HepG2 (cell line): ENCODE measurements around the gene CCS. TPM values are rescaled to one million over a fixed set of nuclear protein-coding genes. Genes with fewer than 3 reads are reported as not detected.

Experiments used
- DNMT1 ChIP-seq: sonication (generic); formaldehyde crosslinking; IDR thresholded peaks from 2 replicates; pipeline ENCODE4 v1.5.1; 2020; ENCODE audit warnings: mild to moderate bottlenecking, missing genetic modification reagents
- FOXO1 ChIP-seq: sonication (generic); formaldehyde crosslinking; IDR thresholded peaks from 2 replicates; pipeline ENCODE4 v1.4.0; 2020; ENCODE audit warnings: missing genetic modification reagents
- KLF9 ChIP-seq: IDR thresholded peaks from 2 replicates; pipeline ENCODE4 v1.6.1; 2016; ENCODE audit warnings: low read depth
- MAFF ChIP-seq: IDR thresholded peaks from 2 replicates; pipeline ENCODE4 v1.6.1; 2011; ENCODE audit warnings: low read depth, low read length, improper control_type of control experiment
- MIXL1 ChIP-seq: IDR thresholded peaks from 2 replicates; pipeline ENCODE4 v1.6.1; 2016
- MNT ChIP-seq: fragments of 450-650 bp; IDR thresholded peaks from 2 replicates; pipeline ENCODE4 v1.6.1; 2016
- PRMT3 ChIP-seq: sonication (generic); formaldehyde crosslinking; IDR thresholded peaks from 2 replicates; pipeline ENCODE4 v1.8.1; 2022; ENCODE audit warnings: low read depth, mild to moderate bottlenecking, moderate library complexity, missing genetic modification reagents, borderline replicate concordance
- RARG ChIP-seq: sonication (generic); formaldehyde crosslinking; IDR thresholded peaks from 2 replicates; pipeline ENCODE4 v1.4.0; 2020; ENCODE audit warnings: low read depth, mild to moderate bottlenecking, missing genetic modification reagents
- RBM22 ChIP-seq: fragments of 200-400 bp; formaldehyde crosslinking; optimal IDR thresholded peaks from 2 replicates; pipeline ENCODE3; 2017; ENCODE audit warnings: mild to moderate bottlenecking, low read length, moderate library complexity
- SRY ChIP-seq: sonication (generic); formaldehyde crosslinking; IDR thresholded peaks from 2 replicates; pipeline ENCODE4 v1.8.0; 2022; ENCODE audit warnings: mild to moderate bottlenecking, missing genetic modification reagents
- ZBTB7A ChIP-seq: sonication (generic); formaldehyde crosslinking; IDR thresholded peaks from 2 replicates; pipeline ENCODE4 v1.8.0; 2022; ENCODE audit warnings: mild to moderate bottlenecking, missing genetic modification reagents
- ZNF10 ChIP-seq: sonication (generic); formaldehyde crosslinking; IDR thresholded peaks from 2 replicates; pipeline ENCODE4 v1.4.0; 2020; ENCODE audit warnings: mild to moderate bottlenecking, low read depth, missing genetic modification reagents, borderline replicate concordance
- ZNF235 ChIP-seq: sonication (generic); formaldehyde crosslinking; IDR thresholded peaks from 2 replicates; pipeline ENCODE4 v1.8.1; 2023; ENCODE audit warnings: mild to moderate bottlenecking, missing genetic modification reagents, borderline replicate concordance
- ZNF350 ChIP-seq: sonication (generic); formaldehyde crosslinking; IDR thresholded peaks from 2 replicates; pipeline ENCODE4 v1.4.0; 2020; ENCODE audit warnings: mild to moderate bottlenecking, low read depth, missing genetic modification reagents, borderline replicate concordance
- ZNF530 ChIP-seq: sonication (generic); formaldehyde crosslinking; IDR thresholded peaks from 2 replicates; pipeline ENCODE4 v1.5.0; 2020; ENCODE audit warnings: low read depth, mild to moderate bottlenecking, missing genetic modification reagents
- ZNF563 ChIP-seq: sonication (generic); formaldehyde crosslinking; IDR thresholded peaks from 2 replicates; pipeline ENCODE4 v1.8.0; 2022; ENCODE audit warnings: mild to moderate bottlenecking, moderate library complexity, missing genetic modification reagents
- ZNF570 ChIP-seq: sonication (generic); formaldehyde crosslinking; IDR thresholded peaks from 2 replicates; pipeline ENCODE4 v1.4.0; 2020; ENCODE audit warnings: mild to moderate bottlenecking, missing genetic modification reagents, borderline replicate concordance
- ZNF891 ChIP-seq: sonication (generic); formaldehyde crosslinking; IDR thresholded peaks from 2 replicates; pipeline ENCODE4 v1.5.0; 2020; ENCODE audit warnings: mild to moderate bottlenecking, missing genetic modification reagents
- polyA plus RNA-seq, 8 experiments: library from polyadenylated mRNA; depleted of rRNA in 3 of 8; stranded (reverse) in 7 of 8; unstranded in 1 of 8; fragments of >200 nt; fragmentation: Illumina TruSeq in 4 of 8; extraction: Trizol in 4 of 8; gene quantifications; 2 replicates each; pipeline versions ENCODE4 v1.2.1 to v1.2.3, GENCODE V29; 2011 to 2016; ENCODE audit warnings: low read depth in 4 of 8, missing spikeins in 1 of 8, mixed read lengths in 1 of 8; ENCODE audit not compliant: insufficient read depth in 1 of 8
- total RNA-seq, 5 experiments: library from RNA; depleted of rRNA; stranded (reverse); fragments of >200 nt; fragmentation: Illumina TruSeq; extraction: Trizol; gene quantifications; 2 replicates each; pipeline ENCODE4 v1.2.3, GENCODE V29; 2016; ENCODE audit warnings: low read depth in 1 of 5
- TF ChIP-seq, protein P1 (sequence below): sonication (generic); formaldehyde crosslinking; IDR thresholded peaks from 2 replicates; pipeline ENCODE4 v1.9.0; 2022; ENCODE audit warnings: missing genetic modification reagents, mild to moderate bottlenecking, borderline replicate concordance
- TF ChIP-seq, protein P2 (sequence below): sonication (generic); formaldehyde crosslinking; conservative IDR thresholded peaks from 2 replicates; pipeline ENCODE4 v1.5.0; 2020; ENCODE audit warnings: missing genetic modification reagents
- TF ChIP-seq, protein P3 (sequence below), 2 experiments: sonication (generic) in 1 of 2; formaldehyde crosslinking in 1 of 2; IDR thresholded peaks; 2 replicates each; pipeline versions ENCODE4 v1.4.0 to v1.6.1; 2018 to 2020; ENCODE audit warnings: missing genetic modification reagents in 2 of 2, borderline replicate concordance in 1 of 2, low read depth in 1 of 2, mild to moderate bottlenecking in 1 of 2, missing biosample characterization in 1 of 2

Gene CCS
- total and polyA plus RNA-seq, 2 of the 13 experiments (the other 11 are each of a cell fraction or from before 2014, with no cell fraction given) = 25.4 to 44.6 TPM

GRCh38 chr11:66616379-66617154 lies 23.6 kb downstream of the CCS start, which contains the start of gene RBM14 (continued):
- TF ChIP-seq SRY (CRISPR knock-in tag) (peak; percentile 19; the same call in 1 of the 2 replicates), ZNF570 (CRISPR knock-in tag) (peak; percentile 72; the same call in 1 of the 2 replicates), DNMT1 (peak; percentile 98), ZNF563 (peak; percentile 8; the same call in 1 of the 2 replicates), MNT (no peak; the same call in 1 of the 2 replicates), RARG (CRISPR knock-in tag) (peak; percentile 86; the same call in 1 of the 2 replicates), ZNF10 (no peak), PRMT3 (CRISPR knock-in tag) (no peak), ZNF235 (no peak), MAFF (no peak), RBM22 (no peak), ZBTB7A (CRISPR knock-in tag) (no peak), ZNF891 (CRISPR knock-in tag) (0 out of 2 replicates have a peak, but pooled peaks have one; percentile 7), ZNF530 (CRISPR knock-in tag) (no peak), MIXL1 (CRISPR knock-in tag) (peak; percentile 42; the same call in 1 of the 2 replicates), FOXO1 (CRISPR knock-in tag) (no peak), ZNF350 (CRISPR knock-in tag) (peak; percentile 88), KLF9 (CRISPR knock-in tag) (peak; percentile 50; the same call in 1 of the 2 replicates)
- TF ChIP-seq, protein P1, sequence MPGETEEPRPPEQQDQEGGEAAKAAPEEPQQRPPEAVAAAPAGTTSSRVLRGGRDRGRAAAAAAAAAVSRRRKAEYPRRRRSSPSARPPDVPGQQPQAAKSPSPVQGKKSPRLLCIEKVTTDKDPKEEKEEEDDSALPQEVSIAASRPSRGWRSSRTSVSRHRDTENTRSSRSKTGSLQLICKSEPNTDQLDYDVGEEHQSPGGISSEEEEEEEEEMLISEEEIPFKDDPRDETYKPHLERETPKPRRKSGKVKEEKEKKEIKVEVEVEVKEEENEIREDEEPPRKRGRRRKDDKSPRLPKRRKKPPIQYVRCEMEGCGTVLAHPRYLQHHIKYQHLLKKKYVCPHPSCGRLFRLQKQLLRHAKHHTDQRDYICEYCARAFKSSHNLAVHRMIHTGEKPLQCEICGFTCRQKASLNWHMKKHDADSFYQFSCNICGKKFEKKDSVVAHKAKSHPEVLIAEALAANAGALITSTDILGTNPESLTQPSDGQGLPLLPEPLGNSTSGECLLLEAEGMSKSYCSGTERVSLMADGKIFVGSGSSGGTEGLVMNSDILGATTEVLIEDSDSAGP (CRISPR knock-in tag) = peak; percentile 88
- TF ChIP-seq, protein P2, sequence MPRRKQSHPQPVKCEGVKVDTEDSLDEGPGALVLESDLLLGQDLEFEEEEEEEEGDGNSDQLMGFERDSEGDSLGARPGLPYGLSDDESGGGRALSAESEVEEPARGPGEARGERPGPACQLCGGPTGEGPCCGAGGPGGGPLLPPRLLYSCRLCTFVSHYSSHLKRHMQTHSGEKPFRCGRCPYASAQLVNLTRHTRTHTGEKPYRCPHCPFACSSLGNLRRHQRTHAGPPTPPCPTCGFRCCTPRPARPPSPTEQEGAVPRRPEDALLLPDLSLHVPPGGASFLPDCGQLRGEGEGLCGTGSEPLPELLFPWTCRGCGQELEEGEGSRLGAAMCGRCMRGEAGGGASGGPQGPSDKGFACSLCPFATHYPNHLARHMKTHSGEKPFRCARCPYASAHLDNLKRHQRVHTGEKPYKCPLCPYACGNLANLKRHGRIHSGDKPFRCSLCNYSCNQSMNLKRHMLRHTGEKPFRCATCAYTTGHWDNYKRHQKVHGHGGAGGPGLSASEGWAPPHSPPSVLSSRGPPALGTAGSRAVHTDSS = 0 out of 2 replicates have a peak, but pooled peaks have one; percentile 65
- TF ChIP-seq, protein P3, sequence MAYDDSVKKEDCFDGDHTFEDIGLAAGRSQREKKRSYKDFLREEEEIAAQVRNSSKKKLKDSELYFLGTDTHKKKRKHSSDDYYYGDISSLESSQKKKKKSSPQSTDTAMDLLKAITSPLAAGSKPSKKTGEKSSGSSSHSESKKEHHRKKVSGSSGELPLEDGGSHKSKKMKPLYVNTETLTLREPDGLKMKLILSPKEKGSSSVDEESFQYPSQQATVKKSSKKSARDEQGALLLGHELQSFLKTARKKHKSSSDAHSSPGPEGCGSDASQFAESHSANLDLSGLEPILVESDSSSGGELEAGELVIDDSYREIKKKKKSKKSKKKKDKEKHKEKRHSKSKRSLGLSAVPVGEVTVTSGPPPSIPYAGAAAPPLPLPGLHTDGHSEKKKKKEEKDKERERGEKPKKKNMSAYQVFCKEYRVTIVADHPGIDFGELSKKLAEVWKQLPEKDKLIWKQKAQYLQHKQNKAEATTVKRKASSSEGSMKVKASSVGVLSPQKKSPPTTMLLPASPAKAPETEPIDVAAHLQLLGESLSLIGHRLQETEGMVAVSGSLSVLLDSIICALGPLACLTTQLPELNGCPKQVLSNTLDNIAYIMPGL (CRISPR knock-in tag; IDR thresholded peaks at IDR 0.05; ENCODE audit: borderline replicate concordance in 1 of 2, low read depth in 1 of 2) = peak; percentile 87 to 89; a peak in 3 of 4 replicates
